ENCODE results near the gene ARV1.

DNA sequence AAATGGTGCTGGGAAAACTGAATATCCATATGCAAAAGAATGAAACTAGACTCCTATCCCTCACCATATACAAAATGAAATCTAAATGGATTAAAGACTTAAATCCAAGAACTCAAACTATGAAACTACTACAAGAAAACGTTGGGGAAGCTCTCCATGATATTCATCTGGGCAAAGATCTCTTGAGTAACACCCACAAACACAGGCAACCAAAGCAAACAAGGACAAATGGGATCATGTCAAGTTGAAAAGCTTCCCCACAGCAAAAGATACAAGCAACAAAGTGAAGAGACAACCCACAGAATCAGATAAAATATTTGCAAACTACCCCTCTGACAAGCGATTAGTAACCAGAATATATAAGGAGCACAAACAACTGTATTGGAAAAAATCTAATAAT is 14.0 kb upstream of the ARV1 start:
- TF ChIP-seq, protein P1, sequence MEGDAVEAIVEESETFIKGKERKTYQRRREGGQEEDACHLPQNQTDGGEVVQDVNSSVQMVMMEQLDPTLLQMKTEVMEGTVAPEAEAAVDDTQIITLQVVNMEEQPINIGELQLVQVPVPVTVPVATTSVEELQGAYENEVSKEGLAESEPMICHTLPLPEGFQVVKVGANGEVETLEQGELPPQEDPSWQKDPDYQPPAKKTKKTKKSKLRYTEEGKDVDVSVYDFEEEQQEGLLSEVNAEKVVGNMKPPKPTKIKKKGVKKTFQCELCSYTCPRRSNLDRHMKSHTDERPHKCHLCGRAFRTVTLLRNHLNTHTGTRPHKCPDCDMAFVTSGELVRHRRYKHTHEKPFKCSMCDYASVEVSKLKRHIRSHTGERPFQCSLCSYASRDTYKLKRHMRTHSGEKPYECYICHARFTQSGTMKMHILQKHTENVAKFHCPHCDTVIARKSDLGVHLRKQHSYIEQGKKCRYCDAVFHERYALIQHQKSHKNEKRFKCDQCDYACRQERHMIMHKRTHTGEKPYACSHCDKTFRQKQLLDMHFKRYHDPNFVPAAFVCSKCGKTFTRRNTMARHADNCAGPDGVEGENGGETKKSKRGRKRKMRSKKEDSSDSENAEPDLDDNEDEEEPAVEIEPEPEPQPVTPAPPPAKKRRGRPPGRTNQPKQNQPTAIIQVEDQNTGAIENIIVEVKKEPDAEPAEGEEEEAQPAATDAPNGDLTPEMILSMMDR (IDR thresholded peaks at IDR 0.05 in 2 of 3, conservative IDR thresholded peaks at IDR 0.05 in 1 of 3; ENCODE audit: control insufficient read depth in 2 of 3, extremely low read depth in 1 of 3, insufficient read depth in 1 of 3, low read depth in 3 of 3, low read length in 3 of 3), result no peak
- TF ChIP-seq, protein P2, sequence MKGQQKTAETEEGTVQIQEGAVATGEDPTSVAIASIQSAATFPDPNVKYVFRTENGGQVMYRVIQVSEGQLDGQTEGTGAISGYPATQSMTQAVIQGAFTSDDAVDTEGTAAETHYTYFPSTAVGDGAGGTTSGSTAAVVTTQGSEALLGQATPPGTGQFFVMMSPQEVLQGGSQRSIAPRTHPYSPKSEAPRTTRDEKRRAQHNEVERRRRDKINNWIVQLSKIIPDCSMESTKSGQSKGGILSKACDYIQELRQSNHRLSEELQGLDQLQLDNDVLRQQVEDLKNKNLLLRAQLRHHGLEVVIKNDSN (IDR thresholded peaks at IDR 0.05; ENCODE audit: borderline replicate concordance, extremely low read length, insufficient read depth, low read depth, low read length), result no peak
- TF ChIP-seq ZBED1 (IDR thresholded peaks at IDR 0.05; ENCODE audit: borderline replicate concordance), result no peak
- TF ChIP-seq CREM (IDR thresholded peaks at IDR 0.05; ENCODE audit: low read depth), result no peak
- TF ChIP-seq POLR2AphosphoS5 (IDR thresholded peaks at IDR 0.05; ENCODE audit: low read length), result no peak
- no peak for TF ChIP-seq HDGF (IDR thresholded peaks at IDR 0.05)
- no peak for TF ChIP-seq RBBP5 (conservative IDR thresholded peaks at IDR 0.05)
- TF ChIP-seq ZNF384 (IDR thresholded peaks at IDR 0.05; ENCODE audit: borderline replicate concordance, low read depth, low read length), result no peak
- TF ChIP-seq NFYB (IDR thresholded peaks at IDR 0.05; ENCODE audit: insufficient read depth, low read depth, low read length), result no peak
